ENCODE measurements around the gene TLR7.

The TLR7 gene

GRCh38 chrX:12891171-12891570 is 24.3 kb downstream of the TLR7 start:
- DNase-seq (ENCODE audit: low spot score), result no peak

DNA sequence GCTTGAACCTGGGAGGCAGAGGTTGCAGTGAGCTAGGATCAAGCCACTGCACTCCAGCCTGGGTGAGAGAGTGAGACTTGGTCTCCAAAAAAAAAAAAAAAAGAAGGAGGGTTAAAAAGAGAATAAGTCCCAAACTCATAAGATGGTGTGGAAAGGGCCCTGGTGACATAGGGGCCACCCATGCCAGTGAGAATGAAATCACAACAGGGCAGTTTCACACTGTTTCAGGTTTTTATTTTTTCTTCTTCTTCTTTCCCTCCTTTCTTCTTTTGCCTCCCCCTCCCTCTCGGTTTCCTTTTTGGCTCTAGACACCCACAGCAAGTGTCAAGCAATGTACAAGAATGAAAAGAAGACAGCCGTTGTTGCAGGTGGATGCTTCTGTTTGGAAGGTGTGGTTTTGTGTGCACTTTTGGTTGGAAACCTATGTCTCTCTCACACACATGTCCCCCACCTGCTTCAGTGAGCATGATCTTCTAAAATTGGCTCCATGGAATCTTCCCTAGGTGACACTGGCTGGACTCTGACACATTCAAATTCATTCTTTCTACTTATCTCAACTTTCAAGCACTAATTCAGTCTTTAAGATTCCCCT is 25.1 kb downstream of the TLR7 start:
- no peak for DNase-seq (ENCODE audit: low spot score)

DNA sequence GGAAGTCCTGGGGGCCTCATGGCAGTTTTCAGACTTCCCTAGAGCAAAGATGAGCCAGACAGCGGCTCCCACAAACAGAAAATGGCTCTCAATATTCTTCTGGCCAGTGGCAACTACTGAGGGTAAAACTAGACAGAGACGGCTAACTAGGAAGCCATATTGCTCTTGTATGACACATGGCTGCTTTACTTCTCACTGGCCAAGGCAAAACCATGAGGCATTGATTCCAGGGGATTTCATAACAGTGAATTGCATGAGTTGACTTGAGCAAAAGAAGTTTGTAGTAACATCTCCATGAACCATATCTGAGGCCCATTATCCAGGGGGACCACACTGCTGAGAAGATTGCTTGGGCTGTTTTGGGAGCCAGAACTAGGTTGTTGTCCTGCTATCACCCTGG is 25.8 kb downstream of the TLR7 start:
- no peak for DNase-seq (ENCODE audit: low spot score)

DNA sequence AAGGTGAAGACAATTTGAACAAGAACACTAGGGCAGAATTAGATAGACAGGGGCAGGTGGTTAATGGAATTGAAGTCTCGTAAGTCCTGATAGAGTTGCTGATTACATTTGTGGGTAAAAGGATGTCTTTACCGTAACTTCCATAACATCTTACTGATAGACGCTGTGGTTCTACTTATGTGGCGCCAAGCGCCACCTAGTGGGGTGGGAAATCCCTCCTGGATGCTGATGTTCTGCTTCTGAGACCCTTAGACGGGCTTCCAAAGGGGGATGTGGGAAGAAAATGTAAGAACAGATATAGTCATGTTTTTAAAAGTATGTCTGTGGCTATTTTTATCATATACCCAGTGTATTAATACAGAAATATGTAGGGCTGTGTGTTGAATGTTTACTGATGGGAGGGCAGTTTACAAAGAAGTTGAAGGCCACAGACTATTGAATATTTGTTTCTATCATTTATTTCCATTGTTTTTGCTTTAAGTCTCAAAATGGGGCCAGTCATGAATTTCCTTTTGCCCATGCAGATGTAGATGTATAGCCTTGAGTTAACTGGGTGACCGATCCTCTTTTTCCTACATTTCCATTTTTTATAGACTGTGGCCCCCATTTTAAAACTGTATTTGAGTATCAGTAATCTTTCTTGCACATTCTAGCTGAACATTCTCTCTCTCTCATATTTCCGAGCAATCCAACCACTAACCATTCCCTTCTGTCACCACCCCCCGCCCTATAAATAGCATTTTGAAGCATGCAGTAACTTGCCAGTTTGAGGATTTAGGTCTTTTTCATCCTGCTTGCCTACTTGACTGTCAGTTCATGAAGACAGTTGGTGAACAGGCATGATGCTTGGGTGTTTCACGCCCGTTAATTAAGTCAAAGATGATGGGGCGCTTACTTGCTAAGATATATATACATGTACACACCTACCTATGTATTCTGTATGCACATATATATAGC is 27.5 kb downstream of the TLR7 start:
- no peak for DNase-seq (ENCODE audit: low spot score)

- DNase-seq (ENCODE audit: low spot score), result no peak
Observed at GRCh38 chrX:12895866-12896265, 29.0 kb downstream of the TLR7 start.

GRCh38 chrX:12896935-12897334 is 30.1 kb downstream of the TLR7 start:
- no peak for DNase-seq (ENCODE audit: low spot score)

- DNase-seq (ENCODE audit: low spot score), result no peak
Observed at GRCh38 chrX:12898073-12898472, 31.2 kb downstream of the TLR7 start.

GRCh38 chrX:12899506-12899905 is 32.6 kb downstream of the TLR7 start:
- DNase-seq (ENCODE audit: low spot score), result no peak

GRCh38 chrX:12901486-12901885 is 34.6 kb downstream of the TLR7 start:
- DNase-seq (ENCODE audit: low spot score), result peak; percentile 34

- DNase-seq (ENCODE audit: low spot score), result no peak
Observed at GRCh38 chrX:12903646-12904045, 36.8 kb downstream of the TLR7 start.

- DNase-seq (ENCODE audit: low spot score), result no peak
Observed at GRCh38 chrX:12906046-12906761, 39.3 kb downstream of the TLR7 start, which contains the start of gene TLR8. TSS of gene TLR8 (plus strand) at chrX:12906620. CDS start at chrX:12906707, 87 bp downstream.

- no peak for DNase-seq (ENCODE audit: low spot score)
Observed at GRCh38 chrX:12910423-12911121, 43.7 kb downstream of the TLR7 start.

DNA sequence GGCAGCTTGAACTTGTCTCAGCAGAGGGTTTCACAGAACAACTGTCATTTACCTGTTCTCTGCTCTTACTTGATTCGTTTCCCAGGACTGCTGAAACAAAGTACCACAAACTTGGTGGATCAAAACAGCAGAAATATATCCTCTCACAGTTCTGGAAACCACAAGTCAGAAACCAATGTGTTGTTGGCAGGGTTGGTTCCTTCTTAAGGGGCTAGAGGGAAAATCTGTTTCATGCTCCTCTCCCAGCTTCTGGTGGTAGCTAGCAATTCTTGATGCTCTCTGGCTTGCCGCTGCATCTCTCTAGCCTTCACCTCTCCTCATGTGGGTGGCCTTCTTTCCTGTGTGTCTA is 44.2 kb downstream of the TLR7 start:
- no peak for DNase-seq (ENCODE audit: low spot score)

GRCh38 chrX:12912791-12913482 is 46.1 kb downstream of the TLR7 start:
- no peak for DNase-seq (ENCODE audit: low spot score)

GRCh38 chrX:12917753-12918152 is 50.9 kb downstream of the TLR7 start:
- DNase-seq (ENCODE audit: low spot score), result no peak

DNA sequence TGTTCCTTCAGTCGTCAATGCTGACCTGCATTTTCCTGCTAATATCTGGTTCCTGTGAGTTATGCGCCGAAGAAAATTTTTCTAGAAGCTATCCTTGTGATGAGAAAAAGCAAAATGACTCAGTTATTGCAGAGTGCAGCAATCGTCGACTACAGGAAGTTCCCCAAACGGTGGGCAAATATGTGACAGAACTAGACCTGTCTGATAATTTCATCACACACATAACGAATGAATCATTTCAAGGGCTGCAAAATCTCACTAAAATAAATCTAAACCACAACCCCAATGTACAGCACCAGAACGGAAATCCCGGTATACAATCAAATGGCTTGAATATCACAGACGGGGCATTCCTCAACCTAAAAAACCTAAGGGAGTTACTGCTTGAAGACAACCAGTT is 52.2 kb downstream of the TLR7 start:
- DNase-seq (ENCODE audit: low spot score), result no peak

DNA sequence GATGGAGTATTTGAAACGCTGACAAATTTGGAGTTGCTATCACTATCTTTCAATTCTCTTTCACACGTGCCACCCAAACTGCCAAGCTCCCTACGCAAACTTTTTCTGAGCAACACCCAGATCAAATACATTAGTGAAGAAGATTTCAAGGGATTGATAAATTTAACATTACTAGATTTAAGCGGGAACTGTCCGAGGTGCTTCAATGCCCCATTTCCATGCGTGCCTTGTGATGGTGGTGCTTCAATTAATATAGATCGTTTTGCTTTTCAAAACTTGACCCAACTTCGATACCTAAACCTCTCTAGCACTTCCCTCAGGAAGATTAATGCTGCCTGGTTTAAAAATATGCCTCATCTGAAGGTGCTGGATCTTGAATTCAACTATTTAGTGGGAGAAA is 52.7 kb downstream of the TLR7 start:
- no peak for DNase-seq (ENCODE audit: low spot score)

DNA sequence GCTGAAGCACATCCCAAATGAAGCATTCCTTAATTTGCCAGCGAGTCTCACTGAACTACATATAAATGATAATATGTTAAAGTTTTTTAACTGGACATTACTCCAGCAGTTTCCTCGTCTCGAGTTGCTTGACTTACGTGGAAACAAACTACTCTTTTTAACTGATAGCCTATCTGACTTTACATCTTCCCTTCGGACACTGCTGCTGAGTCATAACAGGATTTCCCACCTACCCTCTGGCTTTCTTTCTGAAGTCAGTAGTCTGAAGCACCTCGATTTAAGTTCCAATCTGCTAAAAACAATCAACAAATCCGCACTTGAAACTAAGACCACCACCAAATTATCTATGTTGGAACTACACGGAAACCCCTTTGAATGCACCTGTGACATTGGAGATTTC is 54.1 kb downstream of the TLR7 start:
- DNase-seq (ENCODE audit: low spot score), result no peak

DNA sequence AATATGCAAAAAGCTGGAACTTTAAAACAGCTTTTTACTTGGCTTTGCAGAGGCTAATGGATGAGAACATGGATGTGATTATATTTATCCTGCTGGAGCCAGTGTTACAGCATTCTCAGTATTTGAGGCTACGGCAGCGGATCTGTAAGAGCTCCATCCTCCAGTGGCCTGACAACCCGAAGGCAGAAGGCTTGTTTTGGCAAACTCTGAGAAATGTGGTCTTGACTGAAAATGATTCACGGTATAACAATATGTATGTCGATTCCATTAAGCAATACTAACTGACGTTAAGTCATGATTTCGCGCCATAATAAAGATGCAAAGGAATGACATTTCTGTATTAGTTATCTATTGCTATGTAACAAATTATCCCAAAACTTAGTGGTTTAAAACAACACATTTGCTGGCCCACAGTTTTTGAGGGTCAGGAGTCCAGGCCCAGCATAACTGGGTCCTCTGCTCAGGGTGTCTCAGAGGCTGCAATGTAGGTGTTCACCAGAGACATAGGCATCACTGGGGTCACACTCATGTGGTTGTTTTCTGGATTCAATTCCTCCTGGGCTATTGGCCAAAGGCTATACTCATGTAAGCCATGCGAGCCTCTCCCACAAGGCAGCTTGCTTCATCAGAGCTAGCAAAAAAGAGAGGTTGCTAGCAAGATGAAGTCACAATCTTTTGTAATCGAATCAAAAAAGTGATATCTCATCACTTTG is 55.2 kb downstream of the TLR7 start:
- DNase-seq (ENCODE audit: low spot score), result no peak

GRCh38 chrX:12922599-12922919 is 55.7 kb downstream of the TLR7 start:
- DNase-seq (ENCODE audit: low spot score), result no peak

DNA sequence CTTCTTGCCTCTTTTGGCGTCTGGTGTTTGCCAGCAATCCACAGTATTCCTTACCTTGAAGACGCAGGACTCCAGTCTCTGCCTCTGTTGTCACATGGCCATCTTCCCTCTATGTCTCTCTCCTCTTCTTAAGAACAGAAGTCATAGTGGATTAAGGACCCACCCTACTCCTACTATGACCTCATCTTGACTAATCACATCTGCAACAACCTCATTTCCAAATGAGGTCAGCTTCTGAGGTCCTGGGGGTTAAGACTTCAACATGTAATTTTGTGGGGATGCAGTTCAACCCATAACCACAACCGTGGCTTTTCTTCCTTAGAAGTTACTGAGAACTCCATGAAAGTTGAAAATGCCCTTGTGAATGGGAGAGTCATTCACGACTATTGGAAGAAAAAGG is 62.8 kb downstream of the TLR7 start:
- no peak for DNase-seq (ENCODE audit: low spot score)
